Spinal cord (tissue), 10 donors: ENCODE data around the gene GPR18. TPM values are rescaled to one million over a fixed set of nuclear protein-coding genes. Genes with fewer than 3 reads are reported as not detected.
A peak's percentile ranks its signal among the peaks of the same experiment; 100 is the strongest.

ENCODE experiments used
- DNase-seq, 6 donors: peaks; one replicate each; pipeline versions ENCODE4 v3.0.0 to v3.0.0-alpha.2; 2013 to 2015; ENCODE audit warnings: low spot score in 6 of 6, low read depth in 4 of 6
- H3K27ac ChIP-seq: one replicate; pipeline ENCODE4 v1.5.1; 2013; ENCODE audit warnings: low read depth, low read length, control low read depth
- H3K27me3 ChIP-seq: one replicate; pipeline ENCODE4 v1.6.1; 2013; ENCODE audit warnings: low read length; ENCODE audit not compliant: control insufficient read depth, insufficient read depth
- H3K36me3 ChIP-seq: one replicate; pipeline ENCODE4 v1.6.1; 2013; ENCODE audit warnings: low read length; ENCODE audit not compliant: control insufficient read depth, insufficient read depth
- H3K4me1 ChIP-seq: one replicate; pipeline ENCODE4 v1.6.1; 2013; ENCODE audit warnings: low read length; ENCODE audit not compliant: control insufficient read depth, insufficient read depth
- H3K4me3 ChIP-seq: one replicate; pipeline ENCODE4 v1.5.1; 2013; ENCODE audit warnings: low read depth, low read length, control low read depth
- H3K9me3 ChIP-seq: one replicate; pipeline ENCODE4 v1.6.1; 2013; ENCODE audit warnings: low read length; ENCODE audit not compliant: control insufficient read depth, insufficient read depth
- WGBS: methylation state at CpG from one replicate; pipeline ENCODE4 v1.1.5; 2013; ENCODE audit warnings: missing lambda C conversion rate; ENCODE audit not compliant: insufficient coverage; 5-methylcytosine and 5-hydroxymethylcytosine counted together
- polyA plus RNA-seq, 2 donors: library from polyadenylated mRNA; unstranded; fragments of 120-200 nt; gene quantifications; one replicate each; pipeline ENCODE4 v1.2.1, GENCODE V29; 2013; ENCODE audit not compliant: insufficient read length in 2 of 2
- total RNA-seq, 2 donors: library from RNA; depleted of rRNA in 1 of 2; stranded (reverse); fragments of 120-200 nt in 1 of 2; fragments of >200 nt in 1 of 2; gene quantifications; one replicate each; pipeline versions ENCODE4 v1.2.3 to v1.2.4, GENCODE V29; 2013 to 2014
- donor health status: healthy.

Gene GPR18
- total and polyA plus RNA-seq, 4 donors: 0.23 TPM; not detected in 3

DNA sequence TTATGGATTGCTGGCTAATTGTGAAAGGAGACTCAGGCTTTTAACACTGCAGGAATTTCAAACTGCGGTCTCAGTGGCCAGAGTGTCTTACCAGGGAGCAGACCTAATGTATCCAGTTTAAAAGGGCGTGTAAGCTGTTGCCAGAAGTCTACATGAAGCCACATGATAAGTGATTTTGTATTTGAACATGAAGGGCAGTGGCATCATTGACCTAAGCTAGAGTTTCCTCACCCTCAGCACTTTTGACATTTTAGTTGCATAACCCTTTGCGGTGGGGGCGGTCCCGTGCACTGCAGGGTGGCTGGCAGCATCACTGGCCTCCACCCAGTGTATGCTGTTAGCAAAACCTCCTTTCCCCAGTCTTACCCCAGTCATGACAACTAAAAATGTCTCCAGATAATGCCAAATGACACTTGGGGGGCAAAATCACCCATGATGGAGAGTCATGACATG, 23.7 kb upstream of the GPR18 start:
- no peaks in the 10 kb centered on the region for H3K36me3 ChIP-seq
- 88% methylated on average over 5 of the region's 5 CpGs for WGBS
- no peaks in the 10 kb centered on the region for H3K4me1 ChIP-seq

DNA sequence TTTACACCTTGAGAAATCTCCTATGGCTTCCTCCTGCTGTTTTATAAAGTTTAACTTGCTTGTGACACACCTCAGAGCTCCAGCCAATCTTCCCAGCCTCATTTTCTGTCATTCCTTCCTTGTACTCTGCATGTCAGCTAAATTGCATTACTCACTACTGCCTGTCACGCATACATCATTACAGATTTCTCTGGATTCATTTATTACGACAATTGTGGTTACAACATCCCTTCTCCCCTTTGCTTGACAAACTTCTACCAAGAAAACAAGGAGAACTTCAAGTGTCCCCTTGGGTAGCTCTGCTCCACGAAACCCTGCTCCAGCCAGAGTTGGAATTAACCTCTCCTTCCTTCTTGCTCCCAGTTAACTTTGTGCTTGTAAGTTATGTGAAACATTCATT, 22.0 kb upstream of the GPR18 start:
- Histone ChIP-seq H3K4me1 (no peaks in the 10 kb centered on the region), H3K36me3 (no peaks in the 10 kb centered on the region), H3K27me3 (no peaks in the 10 kb centered on the region), H3K4me3 (no peak overlapping the region), H3K27ac (no peak overlapping the region), H3K9me3 (no peaks in the 10 kb centered on the region)
- WGBS: 87% methylated on average over 2 of the region's 3 CpGs
- no peak for DNase-seq

More for the DNA sequence above, 23.7 kb upstream of the GPR18 start:
- peak overlapping the region; percentile 53 for H3K27ac ChIP-seq
- no peak overlapping the region for H3K4me3 ChIP-seq
- no peak for DNase-seq
- no peaks in the 10 kb centered on the region for H3K27me3 ChIP-seq
- H3K9me3 ChIP-seq: no peaks in the 10 kb centered on the region

- DNase-seq: no peak
- H3K9me3 ChIP-seq: no peaks in the 10 kb centered on the region
- H3K36me3 ChIP-seq: no peaks in the 10 kb centered on the region
- no CpG with 5 or more reads among the region's 2 CpGs for WGBS
- H3K4me3 ChIP-seq: no peak overlapping the region
- H3K27me3 ChIP-seq: no peaks in the 10 kb centered on the region
- H3K4me1 ChIP-seq: no peaks in the 10 kb centered on the region
- H3K27ac ChIP-seq: no peak overlapping the region
These were observed 21.5 kb upstream of the GPR18 start for GRCh38 chr13:99279637-99280036.

GRCh38 chr13:99278843-99279242, 20.7 kb upstream of the GPR18 start:
- no CpG with 5 or more reads among the region's 3 CpGs for WGBS
- no peaks in the 10 kb centered on the region for H3K9me3 ChIP-seq
- no peaks in the 10 kb centered on the region for H3K4me1 ChIP-seq
- H3K27me3 ChIP-seq: no peaks in the 10 kb centered on the region
- no peak overlapping the region for H3K4me3 ChIP-seq
- H3K27ac ChIP-seq: no peak overlapping the region
- DNase-seq: no peak
- H3K36me3 ChIP-seq: no peaks in the 10 kb centered on the region

DNA sequence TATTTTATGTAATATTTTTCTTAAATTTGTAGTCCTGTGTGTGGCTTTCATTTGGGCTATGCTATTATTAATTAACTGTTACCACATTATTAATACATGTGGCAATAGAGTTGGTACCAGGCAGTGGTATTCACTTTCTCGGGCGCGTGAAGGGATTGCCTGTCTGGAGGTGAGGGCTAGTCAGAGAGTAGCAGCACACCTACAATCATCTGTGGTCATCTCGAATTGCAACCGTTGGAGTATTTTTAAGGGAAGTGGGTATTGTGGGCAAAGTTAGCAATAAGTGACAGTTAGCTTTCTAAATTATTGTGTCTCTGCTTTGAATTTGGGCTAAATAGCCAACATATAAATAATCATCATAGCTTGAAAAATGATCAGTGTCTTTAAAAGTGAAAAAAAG, 20.0 kb upstream of the GPR18 start:
- no peaks in the 10 kb centered on the region for H3K4me1 ChIP-seq
- H3K27me3 ChIP-seq: no peaks in the 10 kb centered on the region
- no peak for DNase-seq
- H3K4me3 ChIP-seq: no peak overlapping the region
- WGBS: no CpG with 5 or more reads among the region's 5 CpGs
- no peaks in the 10 kb centered on the region for H3K36me3 ChIP-seq
- H3K27ac ChIP-seq: no peak overlapping the region
- no peaks in the 10 kb centered on the region for H3K9me3 ChIP-seq

DNA sequence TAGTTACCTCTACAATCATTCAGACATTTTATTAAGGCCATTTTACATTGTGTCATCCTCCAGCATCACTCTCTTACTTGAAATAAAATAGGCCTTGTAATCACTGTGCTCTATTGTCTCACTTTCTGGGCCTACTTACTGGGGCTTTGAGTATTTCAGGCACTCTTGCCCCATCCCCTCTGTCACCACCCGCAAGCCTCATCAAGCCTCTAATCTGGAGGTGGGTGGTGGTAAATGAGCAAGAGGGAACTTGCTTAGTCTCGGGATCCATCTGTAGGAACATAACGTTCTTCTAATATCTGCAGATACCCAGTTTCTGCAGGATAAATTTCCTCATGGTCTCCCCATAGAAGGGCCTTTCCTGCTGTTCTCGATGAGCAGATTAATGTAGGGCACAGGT, 19.4 kb upstream of the GPR18 start:
- H3K4me1 ChIP-seq: no peaks in the 10 kb centered on the region
- no peak for DNase-seq
- H3K4me3 ChIP-seq: no peak overlapping the region
- H3K36me3 ChIP-seq: no peaks in the 10 kb centered on the region
- H3K9me3 ChIP-seq: no peaks in the 10 kb centered on the region
- H3K27ac ChIP-seq: no peak overlapping the region
- 94% methylated on average over 2 of the region's 4 CpGs for WGBS
- no peaks in the 10 kb centered on the region for H3K27me3 ChIP-seq

- no peak for DNase-seq
- Histone ChIP-seq H3K27me3 (no peaks in the 10 kb centered on the region), H3K36me3 (no peaks in the 10 kb centered on the region), H3K4me3 (no peak overlapping the region), H3K27ac (no peak overlapping the region), H3K9me3 (no peaks in the 10 kb centered on the region), H3K4me1 (no peaks in the 10 kb centered on the region)
- WGBS: no CpG with 5 or more reads among the region's 2 CpGs
These were observed 18.5 kb upstream of the GPR18 start for GRCh38 chr13:99276706-99277105.

- no peak for DNase-seq
- Histone ChIP-seq H3K27ac (no peak overlapping the region), H3K27me3 (no peaks in the 10 kb centered on the region), H3K4me1 (no peaks in the 10 kb centered on the region), H3K9me3 (no peaks in the 10 kb centered on the region), H3K36me3 (no peaks in the 10 kb centered on the region), H3K4me3 (no peak overlapping the region)
- WGBS: no CpG with 5 or more reads among the region's 1 CpG
These were observed 16.9 kb upstream of the GPR18 start for GRCh38 chr13:99275093-99275469.

DNA sequence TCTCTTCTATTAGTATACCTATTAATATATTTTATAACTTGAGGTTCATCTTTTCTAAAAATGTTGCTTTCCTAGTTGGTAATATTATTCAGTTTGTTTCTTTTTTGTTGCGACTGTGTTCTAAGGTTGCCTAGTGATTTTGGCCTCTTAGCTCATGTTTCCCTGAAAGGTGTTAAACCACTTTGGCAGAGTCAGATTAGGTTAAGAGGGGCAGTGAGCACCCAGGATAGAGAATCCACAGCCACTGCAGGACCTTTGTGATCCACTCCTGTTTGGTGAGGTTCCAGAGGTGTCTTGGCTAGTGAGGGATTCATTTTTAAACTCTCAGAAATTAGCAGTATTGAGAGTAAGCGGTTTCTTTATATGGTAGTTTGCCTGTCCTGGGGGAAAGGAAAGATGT, 14.9 kb upstream of the GPR18 start:
- WGBS: 91% methylated on average over 1 of the region's 2 CpGs
- H3K9me3 ChIP-seq: no peaks in the 10 kb centered on the region
- DNase-seq: no peak
- no peak overlapping the region for H3K27ac ChIP-seq
- no peaks in the 10 kb centered on the region for H3K36me3 ChIP-seq
- H3K27me3 ChIP-seq: no peaks in the 10 kb centered on the region
- no peaks in the 10 kb centered on the region for H3K4me1 ChIP-seq
- no peak overlapping the region for H3K4me3 ChIP-seq

DNA sequence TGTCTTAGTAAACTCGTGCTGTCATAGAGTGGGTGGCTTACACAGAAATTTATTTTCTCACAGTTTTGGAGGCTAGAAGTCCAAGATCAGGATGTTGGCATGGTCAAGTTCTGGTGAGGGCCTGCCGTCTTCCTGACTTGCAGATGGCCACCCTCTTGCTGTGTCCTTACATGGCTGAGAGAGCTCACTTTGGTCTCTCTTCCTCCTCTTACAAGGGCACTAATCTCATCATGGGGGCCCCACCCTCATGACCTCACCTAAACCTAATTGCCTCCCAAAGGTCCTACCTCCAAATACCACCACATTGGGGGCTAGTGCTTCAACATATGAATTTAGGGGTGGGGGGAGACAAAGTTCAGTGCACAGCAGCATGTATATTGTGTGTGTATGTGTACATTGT, 14.3 kb upstream of the GPR18 start:
- Histone ChIP-seq H3K27ac (no peak overlapping the region), H3K27me3 (no peaks in the 10 kb centered on the region), H3K4me1 (no peaks in the 10 kb centered on the region), H3K4me3 (no peak overlapping the region), H3K9me3 (no peaks in the 10 kb centered on the region), H3K36me3 (peaks cover 3% of the 10 kb centered on the region)
- 100% methylated on average over 1 of the region's 2 CpGs for WGBS
- no peak for DNase-seq
